IMR-90 (cell line): ENCODE results near the gene PRDM5. TPM values are rescaled to one million over a fixed set of nuclear protein-coding genes. Genes with fewer than 3 reads are reported as not detected.

Experiments used
- ATAC-seq: fragments of 200-7000 bp; cut with Tn5 transposase; 2 replicates; pipeline ENCODE4 v1.9.1; 2020; ENCODE audit warnings: low read depth, mild to moderate bottlenecking, moderate library complexity
- BruUV-seq: library from RNA; stranded (reverse); fragments of 400-500 nt; replicated peaks from 2 replicates; lab custom pipeline; 2021; lab: Mats Ljungman, UMichigan
- CTCF ChIA-PET: fragments of 300-600 bp; formaldehyde crosslinking; extraction: SDS; loops from one replicate; lab custom pipeline; 2021; ENCODE audit warnings: antibody characterized with exemption; lab: Yijun Ruan, JAX
- POLR2A ChIA-PET: fragments of 300-600 bp; sonication (Branson Sonifier 250); formaldehyde crosslinking; loops from one replicate; lab custom pipeline; 2022; ENCODE audit warnings: antibody characterized with exemption; ENCODE audit not compliant: unreplicated experiment; lab: Charles Lee
- DNase-seq: peaks from one replicate; pipeline ENCODE4 v3.0.0; 2013
- H2AFZ ChIP-seq: replicated peaks from 2 replicates; pipeline ENCODE3; 2013; ENCODE audit warnings: low read length, mild to moderate bottlenecking; ENCODE audit not compliant: poor library complexity
- H2AK5ac ChIP-seq: 2 replicates; pipeline ENCODE4 v1.6.1; 2013; ENCODE audit warnings: low read depth, low read length, inconsistent platforms
- H2AK9ac ChIP-seq: replicated peaks from 2 replicates; pipeline ENCODE3; 2013; ENCODE audit warnings: mild to moderate bottlenecking, low read depth, low read length, moderate library complexity; ENCODE audit not compliant: poor library complexity
- H2BK120ac ChIP-seq: 2 replicates; pipeline ENCODE4 v1.6.1; 2013; ENCODE audit warnings: low read depth, low read length, inconsistent platforms
- H2BK15ac ChIP-seq: 3 replicates; pipeline ENCODE4 v1.6.1; 2013; ENCODE audit warnings: low read depth, low read length, inconsistent platforms
- H2BK20ac ChIP-seq: 2 replicates; pipeline ENCODE4 v1.6.1; 2013; ENCODE audit warnings: low read depth, mild to moderate bottlenecking, inconsistent platforms, low read length, moderate library complexity
- H2BK5ac ChIP-seq: 2 replicates; pipeline ENCODE4 v1.6.1; 2013; ENCODE audit warnings: mild to moderate bottlenecking, low read depth, low read length, inconsistent platforms; ENCODE audit not compliant: poor library complexity, severe bottlenecking
- H3K14ac ChIP-seq: replicated peaks from 2 replicates; pipeline ENCODE4 v1.6.1; 2013; ENCODE audit warnings: low read depth, low read length, inconsistent platforms
- H3K18ac ChIP-seq: 2 replicates; pipeline ENCODE4 v1.6.1; 2013; ENCODE audit warnings: low read depth, low read length, control low read depth
- H3K23ac ChIP-seq: 2 replicates; pipeline ENCODE4 v1.6.1; 2013; ENCODE audit warnings: low read depth, low read length, inconsistent platforms
- H3K27ac ChIP-seq: 2 replicates; pipeline ENCODE4 v1.5.1; 2013; ENCODE audit warnings: mild to moderate bottlenecking, control low read depth, low read length; ENCODE audit not compliant: insufficient read depth
- H3K27me3 ChIP-seq: 2 replicates; pipeline ENCODE4 v1.6.1; 2013; ENCODE audit warnings: low read length; ENCODE audit not compliant: control insufficient read depth, insufficient read depth
- H3K36me3 ChIP-seq: 2 replicates; pipeline ENCODE4 v1.6.1; 2013; ENCODE audit warnings: low read length, mixed read lengths; ENCODE audit not compliant: control insufficient read depth, insufficient read depth
- H3K4ac ChIP-seq: 2 replicates; pipeline ENCODE4 v1.6.1; 2013; ENCODE audit warnings: low read depth, low read length, inconsistent platforms
- H3K4me1 ChIP-seq: 2 replicates; pipeline ENCODE4 v1.6.1; 2013; ENCODE audit warnings: low read length, mixed read lengths; ENCODE audit not compliant: control insufficient read depth, insufficient read depth
- H3K4me2 ChIP-seq: 2 replicates; pipeline ENCODE4 v1.6.1; 2013; ENCODE audit warnings: low read depth, mild to moderate bottlenecking, control low read depth, low read length, moderate library complexity
- H3K4me3 ChIP-seq: 2 replicates; pipeline ENCODE4 v1.5.1; 2013; ENCODE audit warnings: low read depth, mild to moderate bottlenecking, control low read depth, low read length, moderate library complexity; ENCODE audit not compliant: insufficient read depth
- H3K56ac ChIP-seq: 2 replicates; pipeline ENCODE4 v1.6.1; 2013; ENCODE audit warnings: low read length, inconsistent platforms; ENCODE audit not compliant: insufficient read depth; ENCODE audit errors: extremely low read depth
- H3K79me1 ChIP-seq, 2 experiments: 2 replicates each; pipeline ENCODE4 v1.6.1; 2013; ENCODE audit warnings: low read length in 2 of 2, inconsistent platforms in 1 of 2, low read depth in 1 of 2
- H3K9ac ChIP-seq: 2 replicates; pipeline ENCODE4 v1.6.1; 2013; ENCODE audit warnings: low read depth, low read length, control low read depth
- H3K9me1 ChIP-seq: 2 replicates; pipeline ENCODE4 v1.6.1; 2013; ENCODE audit warnings: low read length, inconsistent platforms; ENCODE audit not compliant: insufficient read depth
- H3K9me3 ChIP-seq: 2 replicates; pipeline ENCODE4 v1.6.1; 2013; ENCODE audit warnings: low read length; ENCODE audit not compliant: control insufficient read depth, insufficient read depth
- H4K20me1 ChIP-seq: 2 replicates; pipeline ENCODE4 v1.6.1; 2013; ENCODE audit warnings: low read length, inconsistent platforms; ENCODE audit not compliant: insufficient read depth
- H4K5ac ChIP-seq: 2 replicates; pipeline ENCODE4 v1.6.1; 2013; ENCODE audit warnings: mild to moderate bottlenecking, low read depth, low read length, control low read depth
- H4K8ac ChIP-seq, 2 experiments: 2 replicates each; pipeline ENCODE4 v1.6.1; 2013; ENCODE audit warnings: low read depth in 2 of 2, low read length in 2 of 2, control low read depth in 1 of 2, inconsistent platforms in 1 of 2
- H4K91ac ChIP-seq: 2 replicates; pipeline ENCODE4 v1.6.1; 2013; ENCODE audit warnings: low read depth, low read length, inconsistent platforms; ENCODE audit not compliant: insufficient read depth
- CEBPB ChIP-seq: IDR thresholded peaks from 2 replicates; pipeline ENCODE4 v1.6.1; 2012; ENCODE audit warnings: low read depth, low read length, improper control_type of control experiment
- CHD1 ChIP-seq: IDR thresholded peaks from 2 replicates; pipeline ENCODE4 v1.6.1; 2012; ENCODE audit warnings: low read depth, low read length, improper control_type of control experiment
- CTCF ChIP-seq: conservative IDR thresholded peaks from 2 replicates; pipeline ENCODE4 v1.5.1; 2012; ENCODE audit warnings: mild to moderate bottlenecking, low read depth, low read length, improper control_type of control experiment
- FOS ChIP-seq: fragments of 150-350 bp; IDR thresholded peaks from 2 replicates; pipeline ENCODE4 v1.6.1; 2016; ENCODE audit warnings: low read depth, low read length
- MAZ ChIP-seq: IDR thresholded peaks from 2 replicates; pipeline ENCODE4 v1.6.1; 2012; ENCODE audit warnings: low read depth, mild to moderate bottlenecking, low read length, improper control_type of control experiment, moderate library complexity, borderline replicate concordance
- MXI1 ChIP-seq: IDR thresholded peaks from 2 replicates; pipeline ENCODE4 v1.6.1; 2012; ENCODE audit warnings: low read depth, mild to moderate bottlenecking, low read length, moderate library complexity, borderline replicate concordance
- NFE2L2 ChIP-seq: fragments of 150-350 bp; IDR thresholded peaks from 2 replicates; pipeline ENCODE4 v1.6.1; 2016; ENCODE audit warnings: low read depth, mild to moderate bottlenecking, low read length
- POLR2A ChIP-seq: IDR thresholded peaks from 2 replicates; pipeline ENCODE4 v1.6.1; 2012; ENCODE audit warnings: mild to moderate bottlenecking, low read depth, low read length
- RAD21 ChIP-seq: IDR thresholded peaks from 2 replicates; pipeline ENCODE4 v1.6.1; 2012; ENCODE audit warnings: low read length, improper control_type of control experiment
- RCOR1 ChIP-seq: IDR thresholded peaks from 2 replicates; pipeline ENCODE4 v1.6.1; 2012; ENCODE audit warnings: mild to moderate bottlenecking, low read length, improper control_type of control experiment; ENCODE audit not compliant: insufficient replicate concordance
- RFX5 ChIP-seq: IDR thresholded peaks from 2 replicates; pipeline ENCODE4 v1.8.0; 2012; ENCODE audit warnings: low read depth, mild to moderate bottlenecking, low read length, moderate library complexity
- SMC3 ChIP-seq: fragments of 150-350 bp; IDR thresholded peaks from 2 replicates; pipeline ENCODE4 v1.6.1; 2016; ENCODE audit warnings: low read depth, mild to moderate bottlenecking, antibody characterized with exemption, low read length, moderate library complexity
- USF2 ChIP-seq: fragments of 150-350 bp; IDR thresholded peaks from 2 replicates; pipeline ENCODE4 v1.6.1; 2017; ENCODE audit warnings: mild to moderate bottlenecking, antibody characterized with exemption, low read length, low read depth
- WGBS, 2 experiments: methylation state at CpG; one replicate each; pipeline versions ENCODE4 v1.1.5 to v1.1.7; 2013; ENCODE audit warnings: missing lambda C conversion rate in 2 of 2; ENCODE audit not compliant: insufficient read length in 1 of 2; ENCODE audit errors: extremely low coverage in 2 of 2; 5-methylcytosine and 5-hydroxymethylcytosine counted together
- dilution Hi-C: fragments of 300-500 bp; cut with HindIII; formaldehyde crosslinking; loops from one replicate; pipeline ENCODE4 v1.14.3; 2018; ENCODE audit warnings: low sequenced_read_pairs; ENCODE audit not compliant: unreplicated experiment
- in situ Hi-C: fragments of 300-500 bp; cut with MboI; formaldehyde crosslinking; loops from 3 replicates; pipeline ENCODE4 v1.14.3; 2019; ENCODE audit warnings: low sequenced_read_pairs, inconsistent platforms, mixed read lengths
- intact Hi-C: fragments of 100-400 bp; cut with micrococcal nuclease; formaldehyde crosslinking; loops from 2 replicates; pipeline ENCODE4 v1.10.0; 2022
- polyA plus RNA-seq, 3 experiments: library from polyadenylated mRNA; depleted of rRNA; stranded (reverse); fragments of >200 nt; gene quantifications; 2 replicates each; pipeline ENCODE4 v1.2.3, GENCODE V29; 2012; ENCODE audit warnings: low replicate concordance in 1 of 3
- total RNA-seq: library from RNA; depleted of rRNA; stranded (reverse); fragments of >200 nt; gene quantifications from 2 replicates; pipeline ENCODE4 v1.2.3, GENCODE V29; 2012
- TF ChIP-seq, protein P1 (sequence below): fragments of 150-350 bp; IDR thresholded peaks from 2 replicates; pipeline ENCODE4 v1.6.1; 2016; ENCODE audit warnings: low read depth, mild to moderate bottlenecking, low read length, moderate library complexity, borderline replicate concordance

Gene PRDM5
- total and polyA plus RNA-seq, 2 of the 4 experiments (the other 2 are of a cell fraction) = 4.1 to 10.8 TPM

DNA sequence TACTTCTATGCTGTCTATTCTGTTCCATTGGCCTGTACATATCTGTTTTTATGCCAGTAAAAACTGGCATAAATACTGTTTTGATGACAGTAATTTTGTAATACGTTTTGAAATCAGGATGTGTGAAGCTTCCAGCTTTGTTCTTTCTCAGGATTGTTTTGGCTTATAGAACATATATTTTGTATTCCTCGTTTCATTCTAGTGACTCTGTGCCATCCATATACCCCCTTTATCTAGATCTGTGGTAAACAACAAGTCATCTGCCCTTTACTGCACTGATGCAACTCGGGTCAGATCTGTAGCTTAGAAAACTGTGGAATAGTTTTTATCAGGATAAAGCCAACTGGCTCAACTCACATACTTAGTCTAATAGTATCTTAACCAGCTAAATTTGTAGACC, 233.7 kb downstream of the PRDM5 start:
- no peak for ATAC-seq
- BruUV-seq = no TSS peak

More for the DNA sequence above, 233.7 kb downstream of the PRDM5 start:
- H3K9me3 ChIP-seq = no peaks in the 10 kb centered on the region
- no peak overlapping the region for H3K4me3 ChIP-seq
- H3K27ac ChIP-seq = no peak overlapping the region
- H2AK5ac ChIP-seq = no peak overlapping the region
- H3K36me3 ChIP-seq = no peaks in the 10 kb centered on the region
- no peak for DNase-seq
- intact Hi-C loops (no loop called here), dilution Hi-C loops (no loop called here), in situ Hi-C loops (no loop called here)
- H2AFZ ChIP-seq = no peak overlapping the region
- H3K56ac ChIP-seq = no peak overlapping the region
- no peak overlapping the region for H2AK9ac ChIP-seq
- H3K4me1 ChIP-seq = no peaks in the 10 kb centered on the region
- no peak overlapping the region for H2BK20ac ChIP-seq
- H3K18ac ChIP-seq = no peak overlapping the region
- POLR2A ChIA-PET = no interaction called here
- no peak overlapping the region for H2BK5ac ChIP-seq
- CTCF ChIA-PET = no interaction called here
- H3K27me3 ChIP-seq = no peaks in the 10 kb centered on the region
- no peak overlapping the region for H2BK15ac ChIP-seq
- H3K14ac ChIP-seq = no peak overlapping the region
- H4K91ac ChIP-seq = no peak overlapping the region
- no peak overlapping the region for H3K4ac ChIP-seq
- no peak overlapping the region for H3K23ac ChIP-seq
- H4K20me1 ChIP-seq = no peaks in the 10 kb centered on the region
- H4K8ac ChIP-seq = no peak overlapping the region
- H3K9me1 ChIP-seq = no peaks in the 10 kb centered on the region; the same call in 1 of the 2 replicates
- H3K4me2 ChIP-seq = no peak overlapping the region
- H3K79me1 ChIP-seq = no peaks in the 10 kb centered on the region
- H4K5ac ChIP-seq = no peak overlapping the region
- H3K9ac ChIP-seq = no peak overlapping the region
- TF ChIP-seq SMC3 (no peak), RAD21 (no peak), CEBPB (no peak), NFE2L2 (no peak), MXI1 (no peak), CTCF (no peak), CHD1 (no peak), POLR2A (no peak), RFX5 (no peak), FOS (no peak), RCOR1 (no peak), MAZ (no peak), USF2 (no peak)
- TF ChIP-seq, protein P1, sequence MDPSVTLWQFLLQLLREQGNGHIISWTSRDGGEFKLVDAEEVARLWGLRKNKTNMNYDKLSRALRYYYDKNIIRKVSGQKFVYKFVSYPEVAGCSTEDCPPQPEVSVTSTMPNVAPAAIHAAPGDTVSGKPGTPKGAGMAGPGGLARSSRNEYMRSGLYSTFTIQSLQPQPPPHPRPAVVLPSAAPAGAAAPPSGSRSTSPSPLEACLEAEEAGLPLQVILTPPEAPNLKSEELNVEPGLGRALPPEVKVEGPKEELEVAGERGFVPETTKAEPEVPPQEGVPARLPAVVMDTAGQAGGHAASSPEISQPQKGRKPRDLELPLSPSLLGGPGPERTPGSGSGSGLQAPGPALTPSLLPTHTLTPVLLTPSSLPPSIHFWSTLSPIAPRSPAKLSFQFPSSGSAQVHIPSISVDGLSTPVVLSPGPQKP = no peak
- no CpG with 5 or more reads among the region's 3 CpGs for WGBS, 2 experiments
- H2BK120ac ChIP-seq = no peak overlapping the region
